Measurements from ENCODE around the gene ETS2. TPM values are rescaled to one million over a fixed set of nuclear protein-coding genes. Genes with fewer than 3 reads are reported as not detected.
A peak's percentile ranks its signal among the peaks of the same experiment; 100 is the strongest.

The ETS2 gene
- total RNA-seq, 2 donors from 2014 or later: 110 to 185 TPM

DNA sequence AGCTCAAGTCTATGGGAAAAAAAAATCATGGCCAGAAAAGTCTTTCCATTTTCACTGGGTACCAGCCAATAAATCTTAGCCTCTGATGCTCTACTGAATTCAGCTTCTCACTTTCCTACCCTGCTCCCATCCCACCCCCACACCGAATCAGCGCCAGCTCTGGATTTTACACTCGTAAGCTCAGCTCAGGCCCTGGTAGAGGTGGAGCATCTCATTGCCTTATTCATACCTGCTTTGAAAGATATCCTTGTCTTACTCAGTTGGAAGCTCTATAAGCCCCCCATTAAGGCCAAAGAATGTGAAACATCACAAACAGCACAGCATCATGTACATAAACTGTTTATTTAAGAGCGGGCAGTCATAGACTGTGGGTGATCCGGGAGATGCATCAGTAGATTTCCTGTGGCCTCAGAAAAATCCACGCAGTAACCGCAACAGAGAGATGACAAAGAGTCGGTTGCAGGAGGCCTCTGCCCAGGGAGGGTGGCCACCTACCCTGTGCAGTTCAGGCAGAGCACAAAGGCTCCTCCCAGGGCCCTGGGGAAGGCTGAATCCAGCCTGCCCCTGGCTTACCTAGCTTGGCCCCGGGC lies 36.4 kb upstream of the ETS2 start:
- peak overlapping the region; percentile 48 for H3K27ac ChIP-seq
- no peak for DNase-seq
- no peak for TF ChIP-seq CTCF (IDR thresholded peaks at IDR 0.05)
- H3K4me1 ChIP-seq: no peaks in the 10 kb centered on the region
- H3K36me3 ChIP-seq: no peaks in the 10 kb centered on the region
- H3K9me3 ChIP-seq: no peaks in the 10 kb centered on the region
- H3K9ac ChIP-seq (ENCODE audit: low read depth in 2 of 2, low read length in 2 of 2): no peak overlapping the region
- H3K27me3 ChIP-seq: no peaks in the 10 kb centered on the region
- intact Hi-C loops (cut with DNase I): no loop called here
- H3K4me3 ChIP-seq: no peak overlapping the region

- no peak for DNase-seq
- H3K9ac ChIP-seq (ENCODE audit: low read depth in 2 of 2, low read length in 2 of 2): peak overlapping the region in 1 of 2 donors; percentile 21
- intact Hi-C loops (cut with DNase I): no loop called here
- peak overlapping the region; percentile 0 for H3K27ac ChIP-seq
- no peaks in the 10 kb centered on the region for H3K4me1 ChIP-seq
- H3K4me3 ChIP-seq: no peak overlapping the region
- H3K36me3 ChIP-seq: no peaks in the 10 kb centered on the region
- H3K27me3 ChIP-seq: no peaks in the 10 kb centered on the region
- no peak for TF ChIP-seq CTCF (IDR thresholded peaks at IDR 0.05)
- no peaks in the 10 kb centered on the region for H3K9me3 ChIP-seq
Observed at GRCh38 chr21:38770660-38771059, 35.1 kb upstream of the ETS2 start.

DNA sequence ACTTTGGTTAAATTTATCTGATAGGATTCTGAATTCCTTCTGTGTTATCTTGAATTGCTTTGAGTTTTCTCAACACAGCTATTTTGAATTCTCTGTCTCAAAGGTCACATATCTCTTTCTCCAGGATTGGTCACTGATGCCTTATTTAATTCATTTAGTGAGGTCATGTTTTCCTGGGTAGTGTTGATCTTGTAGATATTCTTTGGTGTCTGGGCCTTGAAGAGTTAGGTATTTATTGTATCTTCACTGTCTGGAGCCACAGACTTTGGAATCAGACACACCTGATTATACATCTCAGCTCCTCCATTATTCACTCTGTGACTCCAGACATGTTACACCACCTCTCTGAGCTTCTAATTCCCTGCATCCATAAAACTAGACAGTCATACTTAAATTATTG lies 34.2 kb upstream of the ETS2 start:
- H3K4me3 ChIP-seq: no peak overlapping the region
- no peak overlapping the region for H3K27ac ChIP-seq
- H3K36me3 ChIP-seq: no peaks in the 10 kb centered on the region
- no peak for DNase-seq
- H3K27me3 ChIP-seq: no peaks in the 10 kb centered on the region
- intact Hi-C loops (cut with DNase I): no loop called here
- H3K4me1 ChIP-seq: no peaks in the 10 kb centered on the region
- H3K9me3 ChIP-seq: no peaks in the 10 kb centered on the region
- TF ChIP-seq CTCF (IDR thresholded peaks at IDR 0.05): no peak
- no peak overlapping the region for H3K9ac ChIP-seq (ENCODE audit: low read depth in 2 of 2, low read length in 2 of 2)

DNA sequence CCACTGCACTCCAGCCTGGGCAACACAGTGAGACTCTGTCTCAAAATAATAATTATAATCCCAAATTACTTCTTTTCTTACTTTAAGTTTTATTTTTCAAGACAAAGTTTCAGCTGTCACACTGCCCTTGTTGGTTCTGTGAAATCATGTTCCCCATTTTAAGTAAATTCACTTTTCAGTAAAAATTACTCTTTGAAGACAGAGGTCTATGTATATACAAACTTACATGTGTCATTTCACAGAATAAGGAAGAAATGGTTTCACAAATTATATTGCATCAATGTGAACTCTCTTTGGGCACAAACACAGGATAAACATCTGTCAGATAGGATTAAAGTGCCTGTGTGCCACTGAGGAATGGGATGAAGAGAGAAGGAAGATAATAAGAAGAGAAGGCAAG lies 33.1 kb upstream of the ETS2 start:
- Histone ChIP-seq H3K9ac (ENCODE audit: low read depth in 2 of 2, low read length in 2 of 2) (no peak overlapping the region), H3K36me3 (no peaks in the 10 kb centered on the region), H3K4me3 (no peak overlapping the region), H3K9me3 (no peaks in the 10 kb centered on the region), H3K4me1 (no peaks in the 10 kb centered on the region), H3K27ac (no peak overlapping the region), H3K27me3 (no peaks in the 10 kb centered on the region)
- no peak for TF ChIP-seq CTCF (IDR thresholded peaks at IDR 0.05)
- intact Hi-C loops (cut with DNase I): no loop called here
- DNase-seq: no peak

DNA sequence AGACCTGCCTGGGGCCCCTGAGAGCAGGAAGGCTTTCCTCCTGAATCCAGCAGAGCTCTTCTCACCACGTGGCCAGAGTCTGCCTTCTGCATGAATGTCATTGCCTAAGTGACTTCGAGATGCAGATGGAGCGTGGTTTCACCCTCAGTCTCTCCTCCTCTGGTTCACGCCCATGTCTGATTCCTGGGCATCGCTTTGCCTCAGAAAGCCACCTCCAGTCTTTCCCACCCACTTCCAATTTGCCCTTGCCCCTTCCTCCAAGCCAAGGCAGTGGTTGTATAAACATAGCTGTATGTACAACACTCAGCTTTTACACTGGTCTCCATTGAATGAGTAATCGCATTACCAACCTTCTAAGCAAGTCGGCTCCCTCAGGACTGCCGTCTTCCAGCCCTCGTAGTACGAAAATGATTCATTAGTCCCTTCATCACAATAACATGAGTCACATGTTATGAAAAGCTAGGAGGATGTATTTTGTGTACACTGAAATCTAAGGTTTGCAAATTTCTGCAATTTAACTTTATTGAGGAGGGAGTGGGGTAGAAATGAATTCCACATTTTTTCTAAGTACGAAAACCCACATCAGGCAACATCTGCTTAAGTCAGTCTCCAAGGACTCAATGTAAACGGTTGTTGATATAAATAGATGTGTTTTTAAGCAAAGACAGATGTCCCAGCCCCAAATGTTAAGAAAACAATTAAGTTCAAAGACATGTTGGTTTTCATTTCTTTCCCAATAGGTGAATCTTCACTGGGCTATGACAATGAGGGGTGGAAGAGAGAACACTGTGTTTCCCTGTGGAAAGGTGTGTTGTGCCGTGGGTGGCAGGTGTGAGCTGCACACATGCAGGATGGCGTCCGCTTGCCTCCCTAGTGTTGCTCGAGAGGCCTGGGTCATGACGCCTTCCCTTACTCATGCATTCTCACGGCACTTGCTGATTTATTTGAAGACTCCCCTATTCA lies 32.3 kb upstream of the ETS2 start:
- intact Hi-C loops (cut with DNase I): no loop called here
- no peak overlapping the region for H3K4me3 ChIP-seq
- no peak for DNase-seq
- no peaks in the 10 kb centered on the region for H3K27me3 ChIP-seq
- H3K4me1 ChIP-seq: no peaks in the 10 kb centered on the region
- no peaks in the 10 kb centered on the region for H3K9me3 ChIP-seq
- no peak for TF ChIP-seq CTCF (IDR thresholded peaks at IDR 0.05)
- H3K27ac ChIP-seq: no peak overlapping the region
- no peak overlapping the region for H3K9ac ChIP-seq (ENCODE audit: low read depth in 2 of 2, low read length in 2 of 2)
- no peaks in the 10 kb centered on the region for H3K36me3 ChIP-seq

All from colonic mucosa (tissue), 4 donors.